H9 (cell line): ENCODE data around the gene ZDHHC17. TPM values are rescaled to one million over a fixed set of nuclear protein-coding genes. Genes with fewer than 3 reads are reported as not detected.

Source experiments
- DNase-seq: peaks from one replicate; pipeline ENCODE4 v3.0.0-alpha.2; 2017
- H2AFZ ChIP-seq: one replicate; pipeline ENCODE4 v1.6.1; 2013; ENCODE audit warnings: mild to moderate bottlenecking, low read length, control low read depth, moderate library complexity
- H2AK5ac ChIP-seq: 2 replicates; pipeline ENCODE4 v1.6.1; 2013; ENCODE audit warnings: low read length, control low read depth, mixed read lengths; ENCODE audit not compliant: insufficient read length
- H2BK120ac ChIP-seq: one replicate; pipeline ENCODE4 v1.6.1; 2013; ENCODE audit warnings: low read depth, mild to moderate bottlenecking, low read length, control low read depth, inconsistent platforms; ENCODE audit not compliant: poor library complexity, severe bottlenecking
- H2BK12ac ChIP-seq: 2 replicates; pipeline ENCODE4 v1.6.1; 2013; ENCODE audit warnings: low read length, control low read depth, mixed read lengths, low read depth; ENCODE audit not compliant: insufficient read length
- H2BK15ac ChIP-seq: 2 replicates; pipeline ENCODE4 v1.6.1; 2013; ENCODE audit warnings: low read depth, low read length, control low read depth
- H2BK20ac ChIP-seq: one replicate; pipeline ENCODE4 v1.6.1; 2013; ENCODE audit warnings: low read depth, mild to moderate bottlenecking, low read length, control low read depth, inconsistent platforms; ENCODE audit not compliant: poor library complexity, severe bottlenecking
- H2BK5ac ChIP-seq: 2 replicates; pipeline ENCODE4 v1.6.1; 2013; ENCODE audit warnings: low read length, control low read depth, mixed read lengths; ENCODE audit not compliant: insufficient read length
- H3K14ac ChIP-seq: 2 replicates; pipeline ENCODE4 v1.6.1; 2013; ENCODE audit warnings: low read length, control low read depth; ENCODE audit not compliant: insufficient read depth
- H3K18ac ChIP-seq: 2 replicates; pipeline ENCODE4 v1.6.1; 2013; ENCODE audit warnings: low read depth, mild to moderate bottlenecking, mixed read lengths, low read length, control low read depth; ENCODE audit not compliant: insufficient read length
- H3K23ac ChIP-seq: 2 replicates; pipeline ENCODE4 v1.6.1; 2013; ENCODE audit warnings: low read length, control low read depth, mixed read lengths, low read depth; ENCODE audit not compliant: insufficient read length
- H3K23me2 ChIP-seq: 2 replicates; pipeline ENCODE4 v1.6.1; 2013; ENCODE audit warnings: low read depth, mild to moderate bottlenecking, mixed read lengths, low read length, control low read depth; ENCODE audit not compliant: insufficient read length, poor library complexity, severe bottlenecking
- H3K27ac ChIP-seq: 2 replicates; pipeline ENCODE4 v1.5.1; 2013; ENCODE audit warnings: low read length, control low read depth, mixed read lengths, low read depth; ENCODE audit not compliant: insufficient read length
- H3K27me3 ChIP-seq: 2 replicates; pipeline ENCODE4 v1.6.1; 2013; ENCODE audit warnings: low read length, control low read depth, inconsistent platforms; ENCODE audit not compliant: insufficient read depth
- H3K4ac ChIP-seq: 2 replicates; pipeline ENCODE4 v1.6.1; 2013; ENCODE audit warnings: low read depth, mild to moderate bottlenecking, control low read depth, inconsistent platforms, low read length, moderate library complexity
- H3K4me1 ChIP-seq: 2 replicates; pipeline ENCODE4 v1.6.1; 2013; ENCODE audit warnings: low read length, control low read depth, inconsistent platforms; ENCODE audit not compliant: insufficient read depth
- H3K4me2 ChIP-seq: 2 replicates; pipeline ENCODE4 v1.6.1; 2013; ENCODE audit warnings: low read length, control low read depth, mixed read lengths; ENCODE audit not compliant: insufficient read length, insufficient read depth
- H3K56ac ChIP-seq: 2 replicates; pipeline ENCODE4 v1.6.1; 2013; ENCODE audit warnings: low read depth, mild to moderate bottlenecking, mixed read lengths, low read length, control low read depth; ENCODE audit not compliant: insufficient read length
- H3K79me1 ChIP-seq: 2 replicates; pipeline ENCODE4 v1.6.1; 2013; ENCODE audit warnings: low read depth, mild to moderate bottlenecking, moderate library complexity, low read length, control low read depth, inconsistent platforms; ENCODE audit not compliant: insufficient read depth, poor library complexity, severe bottlenecking
- H3K79me2 ChIP-seq: 2 replicates; pipeline ENCODE4 v1.6.1; 2013; ENCODE audit warnings: low read length, control low read depth, inconsistent platforms; ENCODE audit not compliant: insufficient read depth
- H3K9ac ChIP-seq: 2 replicates; pipeline ENCODE4 v1.6.1; 2013; ENCODE audit warnings: low read length, control low read depth, mixed read lengths; ENCODE audit not compliant: insufficient read length; ENCODE audit errors: extremely low read depth
- H3K9me3 ChIP-seq: one replicate; pipeline ENCODE4 v1.6.1; 2013; ENCODE audit warnings: low read depth, low read length, inconsistent platforms; ENCODE audit not compliant: control insufficient read depth
- H3T11ph ChIP-seq: one replicate; pipeline ENCODE4 v1.6.1; 2013; ENCODE audit warnings: mild to moderate bottlenecking, low read length, control low read depth, inconsistent platforms
- H4K20me1 ChIP-seq: one replicate; pipeline ENCODE4 v1.6.1; 2013; ENCODE audit not compliant: control insufficient read depth, insufficient read length, insufficient read depth
- H4K5ac ChIP-seq: 2 replicates; pipeline ENCODE4 v1.6.1; 2013; ENCODE audit warnings: low read depth, mild to moderate bottlenecking, mixed read lengths, low read length, control low read depth; ENCODE audit not compliant: insufficient read length
- H4K8ac ChIP-seq: replicated peaks from 2 replicates; pipeline ENCODE4 v1.6.1; 2013; ENCODE audit warnings: low read length, control low read depth, mixed read lengths, low read depth; ENCODE audit not compliant: insufficient read length
- H4K91ac ChIP-seq: 2 replicates; pipeline ENCODE4 v1.6.1; 2013; ENCODE audit warnings: low read depth, mild to moderate bottlenecking, moderate library complexity, mixed read lengths, low read length, control low read depth; ENCODE audit not compliant: insufficient read length
- H3K27ac Mint-ChIP-seq, 3 experiments: 2 replicates in 2 of 3; 3 replicates in 1 of 3; pipeline ENCODE4 v1.8.0; 2020 to 2021; ENCODE audit warnings: mixed read lengths in 3 of 3, mild to moderate bottlenecking in 1 of 3, moderate library complexity in 1 of 3
- H3K27me3 Mint-ChIP-seq: 2 replicates; pipeline ENCODE4 v1.8.0; 2021; ENCODE audit warnings: low read depth, mild to moderate bottlenecking, moderate library complexity, mixed read lengths
- H3K36me3 Mint-ChIP-seq, 3 experiments: 2 replicates in 2 of 3; 3 replicates in 1 of 3; pipeline ENCODE4 v1.8.0; 2020 to 2021; ENCODE audit warnings: low read depth in 3 of 3, mixed read lengths in 3 of 3; ENCODE audit not compliant: insufficient read depth in 1 of 3
- H3K4me1 Mint-ChIP-seq, 2 experiments: 2 replicates each; pipeline ENCODE4 v1.8.0; 2020; ENCODE audit warnings: mixed read lengths in 2 of 2
- H3K4me3 Mint-ChIP-seq, 2 experiments: 2 replicates in 1 of 2; 3 replicates in 1 of 2; pipeline ENCODE4 v1.8.0; 2020 to 2021; ENCODE audit warnings: mild to moderate bottlenecking in 2 of 2, mixed read lengths in 2 of 2, moderate library complexity in 1 of 2
- H3K9me3 Mint-ChIP-seq, 2 experiments: 2 replicates in 1 of 2; 3 replicates in 1 of 2; pipeline ENCODE4 v1.8.0; 2020; ENCODE audit warnings: mild to moderate bottlenecking in 2 of 2, mixed read lengths in 2 of 2, moderate library complexity in 1 of 2
- WGBS: extraction: QIAGEN DNeasy Blood & Tissue Kit; methylation state at CpG from one replicate; pipeline ENCODE4 v1.1.7; 2013; ENCODE audit warnings: missing lambda C conversion rate, low lambda C conversion rate, mixed read lengths; ENCODE audit not compliant: insufficient read length; ENCODE audit errors: extremely low coverage; 5-methylcytosine and 5-hydroxymethylcytosine counted together
- total RNA-seq: library from RNA; stranded (reverse); gene quantifications from 2 replicates; pipeline ENCODE4 v1.2.1, GENCODE V29; 2021
- TF ChIP-seq, protein P1 (sequence below): fragments of 200-600 bp; sonication (generic); conservative IDR thresholded peaks from 3 replicates; pipeline ENCODE4 v1.8.0; 2021; ENCODE audit warnings: antibody characterized with exemption, mild to moderate bottlenecking

Gene ZDHHC17
- total RNA-seq, 1 experiment from 2014 or later: 32.6 TPM

DNA sequence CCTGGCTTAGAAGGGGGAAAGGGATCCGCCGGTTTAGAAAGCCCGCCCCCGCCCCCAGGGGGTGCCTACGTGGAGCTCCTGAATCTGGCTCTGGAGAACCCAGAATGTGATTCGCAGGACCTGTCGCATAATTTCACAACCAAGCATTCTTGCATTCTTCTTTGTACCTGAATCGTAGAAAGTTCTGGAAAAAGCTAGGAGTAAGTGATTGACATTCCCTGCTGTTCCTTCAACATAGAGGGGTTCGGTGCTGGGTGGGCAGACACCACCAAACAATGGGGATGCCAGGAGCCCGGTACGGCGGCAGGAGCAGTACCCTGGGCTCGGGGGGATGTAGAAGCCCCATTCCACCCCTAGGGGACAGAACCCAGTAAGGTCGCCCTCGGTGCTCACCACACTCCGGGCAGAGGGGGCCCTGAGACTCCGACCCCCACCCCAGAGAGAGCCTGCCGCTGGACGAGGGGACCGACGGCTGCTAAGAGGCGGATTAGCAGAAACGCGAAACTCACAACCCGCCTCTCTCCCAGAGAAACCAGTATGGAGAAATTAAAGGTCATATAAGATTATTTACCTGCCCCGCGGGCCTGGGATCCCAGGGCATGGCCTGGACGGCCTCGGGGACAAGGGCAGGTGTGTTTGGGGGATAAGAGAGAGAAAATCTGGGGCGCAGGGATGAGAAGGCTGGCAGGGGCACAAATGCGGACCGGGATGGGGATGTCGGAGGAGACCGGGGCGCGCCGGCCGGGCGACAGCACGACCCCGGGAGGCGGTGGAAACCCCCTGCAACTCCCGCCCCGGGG, 114.4 kb downstream of the ZDHHC17 start:
- Mint-ChIP-seq H3K36me3 (peaks cover 0 to 2% (median 2%) of the 10 kb centered on the region in 3 experiments; a peak in 2 of 7 replicates), H3K27me3 (peaks cover 2% of the 10 kb centered on the region), H3K9me3 (no peaks in the 10 kb centered on the region), H3K4me1 (peaks cover 44 to 50% of the 10 kb centered on the region in 2 experiments), H3K27ac (peak overlapping the region; percentile 98), H3K4me3 (peak overlapping the region; percentile 92 to 97)
- no peak overlapping the region for H3K56ac ChIP-seq
- peak; percentile 78 for DNase-seq
- no peak overlapping the region for H2AFZ ChIP-seq
- H2BK120ac ChIP-seq: no peak overlapping the region
- peak overlapping the region; percentile 66 for H3K27ac ChIP-seq
- no peak overlapping the region for H4K8ac ChIP-seq
- H3K27me3 ChIP-seq: no peaks in the 10 kb centered on the region
- no peak overlapping the region for H4K91ac ChIP-seq
- H3K23me2 ChIP-seq: peaks cover 4% of the 10 kb centered on the region
- H2BK20ac ChIP-seq: no peak overlapping the region
- H3K9me3 ChIP-seq: no peaks in the 10 kb centered on the region
- no peak overlapping the region for H3T11ph ChIP-seq
- no peak overlapping the region for H2AK5ac ChIP-seq
- peak overlapping the region; percentile 87 for H3K18ac ChIP-seq
- peak overlapping the region; percentile 79 for H3K4me2 ChIP-seq
- H3K23ac ChIP-seq: no peak overlapping the region
- no peaks in the 10 kb centered on the region for H4K20me1 ChIP-seq
- H3K14ac ChIP-seq: peak overlapping the region; percentile 79; the same call in 1 of the 2 replicates
- no peak overlapping the region for H2BK15ac ChIP-seq
- peaks cover 6% of the 10 kb centered on the region for H3K79me1 ChIP-seq
- H3K9ac ChIP-seq: peak overlapping the region; percentile 76
- no peak overlapping the region for H2BK5ac ChIP-seq
- H3K79me2 ChIP-seq: peaks cover 7% of the 10 kb centered on the region; the same call in 1 of the 2 replicates
- H3K4me1 ChIP-seq: peaks cover 7% of the 10 kb centered on the region; the same call in 1 of the 2 replicates
- H4K5ac ChIP-seq: no peak overlapping the region
- TF ChIP-seq, protein P1, sequence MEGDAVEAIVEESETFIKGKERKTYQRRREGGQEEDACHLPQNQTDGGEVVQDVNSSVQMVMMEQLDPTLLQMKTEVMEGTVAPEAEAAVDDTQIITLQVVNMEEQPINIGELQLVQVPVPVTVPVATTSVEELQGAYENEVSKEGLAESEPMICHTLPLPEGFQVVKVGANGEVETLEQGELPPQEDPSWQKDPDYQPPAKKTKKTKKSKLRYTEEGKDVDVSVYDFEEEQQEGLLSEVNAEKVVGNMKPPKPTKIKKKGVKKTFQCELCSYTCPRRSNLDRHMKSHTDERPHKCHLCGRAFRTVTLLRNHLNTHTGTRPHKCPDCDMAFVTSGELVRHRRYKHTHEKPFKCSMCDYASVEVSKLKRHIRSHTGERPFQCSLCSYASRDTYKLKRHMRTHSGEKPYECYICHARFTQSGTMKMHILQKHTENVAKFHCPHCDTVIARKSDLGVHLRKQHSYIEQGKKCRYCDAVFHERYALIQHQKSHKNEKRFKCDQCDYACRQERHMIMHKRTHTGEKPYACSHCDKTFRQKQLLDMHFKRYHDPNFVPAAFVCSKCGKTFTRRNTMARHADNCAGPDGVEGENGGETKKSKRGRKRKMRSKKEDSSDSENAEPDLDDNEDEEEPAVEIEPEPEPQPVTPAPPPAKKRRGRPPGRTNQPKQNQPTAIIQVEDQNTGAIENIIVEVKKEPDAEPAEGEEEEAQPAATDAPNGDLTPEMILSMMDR: peak; percentile 58
- no CpG with 5 or more reads among the region's 44 CpGs for WGBS
- no peak overlapping the region; the same call in 1 of the 2 replicates for H3K4ac ChIP-seq
- H2BK12ac ChIP-seq: no peak overlapping the region
